A375 (cell line): ENCODE results near the gene HJURP. TPM values are rescaled to one million over a fixed set of nuclear protein-coding genes. Genes with fewer than 3 reads are reported as not detected.

ENCODE experiments used
- total RNA-seq: library from RNA; depleted of rRNA; stranded (reverse); fragments of >200 nt; shearing (Covaris generic); gene quantifications from 2 replicates; pipeline ENCODE4 v1.2.3, GENCODE V29; 2014; rRNA removed

Gene HJURP
- 32.4 and 43.8 TPM in 2 replicates for total RNA-seq

DNA sequence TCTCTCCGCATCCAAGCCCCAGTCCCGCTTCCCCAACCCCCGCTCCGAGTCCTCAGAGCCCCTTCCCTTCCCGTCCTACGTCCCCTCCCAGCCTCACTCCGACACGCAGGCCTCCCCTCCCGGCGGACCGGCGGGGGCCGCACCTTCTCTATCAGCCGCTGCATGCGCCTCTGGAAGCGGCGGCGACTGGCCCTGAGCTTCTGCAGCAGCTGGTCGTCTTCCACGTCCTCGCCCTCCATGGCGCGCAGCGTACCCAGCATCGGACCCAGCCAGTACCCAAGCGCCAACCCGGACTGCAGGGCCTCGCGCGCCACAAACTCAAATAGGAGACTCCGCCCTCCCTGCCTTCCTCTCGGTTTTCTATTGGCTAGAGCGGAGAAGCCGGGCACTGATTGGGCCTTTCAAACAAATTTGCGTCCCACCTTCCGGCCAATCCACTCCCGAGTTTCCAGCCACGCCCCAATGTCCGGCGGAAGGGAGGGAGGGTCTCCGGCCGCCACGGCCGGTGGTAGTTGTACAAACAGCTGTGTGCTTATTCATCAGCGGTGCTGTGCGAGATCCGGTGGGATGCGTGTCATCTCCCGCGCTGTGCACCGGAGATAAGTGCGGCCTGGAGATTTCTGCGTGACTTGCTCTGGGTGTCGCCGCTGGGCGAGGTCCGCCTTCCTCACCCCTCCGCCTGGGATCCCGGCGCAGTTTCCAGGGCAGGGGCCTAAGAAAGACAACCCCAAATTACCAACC is at the start of gene HJURP:
HJURP (minus strand) TSS at position 295 of the 741 bp plus-strand sequence; CDS start at position 260, 35 bp downstream.

DNA sequence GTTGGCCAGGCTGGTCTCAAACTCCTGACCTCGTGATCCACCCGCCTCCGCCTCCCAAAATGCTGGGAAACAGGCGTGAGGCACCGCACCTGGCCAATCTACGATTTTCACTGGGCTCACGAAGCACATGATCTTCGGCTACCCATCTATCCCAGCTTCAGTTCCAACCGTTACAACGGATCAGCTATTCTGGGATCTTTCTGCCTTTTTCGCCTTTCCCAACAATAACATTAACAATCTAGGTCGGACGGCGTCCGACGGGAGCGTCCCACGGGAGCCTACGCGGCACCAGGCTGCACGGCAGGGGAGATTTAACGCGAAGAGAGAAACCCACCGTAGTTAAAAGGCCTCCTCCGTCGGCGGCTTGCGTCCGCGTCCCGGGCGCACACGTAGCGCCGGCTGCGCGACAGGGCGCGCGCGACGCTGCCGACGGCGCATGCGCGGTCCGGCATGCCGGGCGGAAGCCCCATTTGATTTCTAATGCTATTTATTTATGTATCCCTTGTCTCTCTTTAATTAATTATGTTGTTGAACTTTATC is 13.7 kb upstream of the HJURP start, which contains the start of gene MSL3B:
MSL3B (minus strand) TSS at position 394 of the 540 bp plus-strand sequence.

Other genes starting within 250 kb of the HJURP start
- gene UGT1A8, start 236.9 kb downstream of the HJURP start, total RNA-seq = not detected in 2 replicates
- not detected in 2 replicates for gene UGT1A10, start 218.1 kb downstream of the HJURP start, total RNA-seq
- not detected in 2 replicates for gene UGT1A9, start 182.6 kb downstream of the HJURP start, total RNA-seq
- not detected in 2 replicates for gene UGT1A7, start 172.6 kb downstream of the HJURP start, total RNA-seq
- gene UGT1A6, start 161.6 kb downstream of the HJURP start, total RNA-seq = not detected in 2 replicates
- not detected in 2 replicates for gene UGT1A5, start 141.6 kb downstream of the HJURP start, total RNA-seq
- not detected in 2 replicates for gene UGT1A4, start 135.8 kb downstream of the HJURP start, total RNA-seq
- not detected in 2 replicates for gene UGT1A3, start 125.5 kb downstream of the HJURP start, total RNA-seq
- gene UGT1A1, start 94.3 kb downstream of the HJURP start, total RNA-seq = not detected in 2 replicates
- gene MROH2A, start 76.2 kb downstream of the HJURP start, total RNA-seq = not detected in 2 replicates
- gene TRPM8, start 62.8 kb upstream of the HJURP start, total RNA-seq = 2.6 and 5.8 TPM in 2 replicates
- not detected in 2 replicates for gene SPP2, start 196.2 kb upstream of the HJURP start, total RNA-seq